Astrocyte of the cerebellum (primary cell): Measurements from ENCODE around the gene GRK4.

Experiments used
- DNase-seq: peaks from one replicate; pipeline ENCODE4 v3.0.0-alpha.2; 2011; ENCODE audit warnings: low read depth
- H3K4me3 ChIP-seq: 2 replicates; pipeline ENCODE4 v1.5.1; 2011; ENCODE audit warnings: mild to moderate bottlenecking, low read depth, low read length, moderate library complexity
- in situ Hi-C: cut with HindIII; loops from 2 replicates; pipeline ENCODE4 v1.10.0; 2017; ENCODE audit warnings: low sequenced_read_pairs
- TF ChIP-seq, protein P1 (sequence below): IDR thresholded peaks from 2 replicates; pipeline ENCODE4 v1.5.1; 2012; ENCODE audit warnings: low read length, low read depth, moderate library complexity, mild to moderate bottlenecking; ENCODE audit errors: missing control alignments

GRK4 gene

GRCh38 chr4:3060946-3061345, 97.6 kb downstream of the GRK4 start:
- TF ChIP-seq, protein P1, sequence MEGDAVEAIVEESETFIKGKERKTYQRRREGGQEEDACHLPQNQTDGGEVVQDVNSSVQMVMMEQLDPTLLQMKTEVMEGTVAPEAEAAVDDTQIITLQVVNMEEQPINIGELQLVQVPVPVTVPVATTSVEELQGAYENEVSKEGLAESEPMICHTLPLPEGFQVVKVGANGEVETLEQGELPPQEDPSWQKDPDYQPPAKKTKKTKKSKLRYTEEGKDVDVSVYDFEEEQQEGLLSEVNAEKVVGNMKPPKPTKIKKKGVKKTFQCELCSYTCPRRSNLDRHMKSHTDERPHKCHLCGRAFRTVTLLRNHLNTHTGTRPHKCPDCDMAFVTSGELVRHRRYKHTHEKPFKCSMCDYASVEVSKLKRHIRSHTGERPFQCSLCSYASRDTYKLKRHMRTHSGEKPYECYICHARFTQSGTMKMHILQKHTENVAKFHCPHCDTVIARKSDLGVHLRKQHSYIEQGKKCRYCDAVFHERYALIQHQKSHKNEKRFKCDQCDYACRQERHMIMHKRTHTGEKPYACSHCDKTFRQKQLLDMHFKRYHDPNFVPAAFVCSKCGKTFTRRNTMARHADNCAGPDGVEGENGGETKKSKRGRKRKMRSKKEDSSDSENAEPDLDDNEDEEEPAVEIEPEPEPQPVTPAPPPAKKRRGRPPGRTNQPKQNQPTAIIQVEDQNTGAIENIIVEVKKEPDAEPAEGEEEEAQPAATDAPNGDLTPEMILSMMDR, result no peak
- no peak for DNase-seq
- in situ Hi-C loops, result loop anchor here (25.0 kb wide), 1 partner anchor 99 kb away; the partner anchor contains the start of genes GRK4 and NOP14
- no peak overlapping the region for H3K4me3 ChIP-seq

GRCh38 chr4:3062471-3062870, 99.1 kb downstream of the GRK4 start:
- peak; percentile 52 for DNase-seq
- in situ Hi-C loops, result loop anchor here (25.0 kb wide), 1 partner anchor 100 kb away; the partner anchor contains the start of genes GRK4 and NOP14

DNA sequence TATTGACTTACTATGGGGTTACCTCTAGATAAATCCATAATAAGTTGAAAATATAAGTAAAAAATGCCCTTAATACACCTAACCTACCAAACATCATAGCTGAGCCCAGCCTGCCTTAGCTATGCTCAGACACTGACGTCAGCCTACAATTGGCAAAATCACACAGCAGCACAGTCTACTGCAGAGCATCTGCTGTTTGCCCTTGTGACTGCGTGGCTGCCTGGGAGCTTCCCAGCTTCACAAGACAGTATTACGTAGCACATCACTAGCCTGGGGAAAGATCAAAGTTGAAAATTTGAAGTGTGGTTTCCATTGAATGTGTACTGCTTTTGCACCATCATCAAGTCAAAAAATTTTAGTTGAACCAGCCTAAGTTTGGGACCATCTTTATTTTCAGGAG, 102.2 kb downstream of the GRK4 start:
- in situ Hi-C loops, result loop anchor here (25.0 kb wide), 1 partner anchor 103 kb away; the partner anchor contains the start of genes GRK4 and NOP14
- no peak overlapping the region for H3K4me3 ChIP-seq
- TF ChIP-seq, protein P1, result no peak
- no peak for DNase-seq

More at GRCh38 chr4:3062471-3062870, 99.1 kb downstream of the GRK4 start:
- no peak overlapping the region for H3K4me3 ChIP-seq
- TF ChIP-seq, protein P1, result no peak

- TF ChIP-seq, protein P1, result no peak
- no peak for DNase-seq
- no peak overlapping the region for H3K4me3 ChIP-seq
- in situ Hi-C loops, result loop anchor here (25.0 kb wide), 1 partner anchor 105 kb away; the partner anchor contains the start of genes GRK4 and NOP14
Observed at GRCh38 chr4:3066836-3067400, 103.5 kb downstream of the GRK4 start.

- no peak for DNase-seq
- no peak overlapping the region for H3K4me3 ChIP-seq
- in situ Hi-C loops, result loop anchor here (25.0 kb wide), 1 partner anchor 105 kb away; the partner anchor contains the start of genes GRK4 and NOP14
- TF ChIP-seq, protein P1, result no peak
Observed at GRCh38 chr4:3067473-3068001, 104.2 kb downstream of the GRK4 start.

- H3K4me3 ChIP-seq, result no peak overlapping the region
- in situ Hi-C loops, result loop anchor here (25.0 kb wide), 1 partner anchor 107 kb away; the partner anchor contains the start of genes GRK4 and NOP14
- TF ChIP-seq, protein P1, result no peak
- no peak for DNase-seq
Observed at GRCh38 chr4:3069661-3070199, 106.4 kb downstream of the GRK4 start.
